ENCODE data around the gene DOK5.

DOK5 gene

DNA sequence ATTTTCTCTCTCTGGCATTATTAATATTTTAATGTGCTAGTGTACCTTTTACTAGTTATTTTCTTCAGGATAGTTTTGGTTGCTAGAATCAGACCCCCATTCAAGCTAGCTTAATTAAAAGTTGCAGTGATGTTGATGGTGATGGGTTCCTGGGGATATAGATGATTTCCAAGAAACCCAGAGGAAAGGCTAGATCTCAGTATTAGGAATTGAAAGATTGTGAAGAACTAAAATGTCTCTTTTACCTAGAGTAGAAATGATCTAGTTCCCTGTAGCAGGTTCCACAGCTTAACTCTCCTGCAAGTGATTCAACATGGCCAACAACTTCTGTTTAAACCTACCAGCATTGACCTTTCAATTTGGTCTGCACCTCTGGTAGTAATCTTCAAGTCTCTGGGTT lies 78.6 kb downstream of the DOK5 start:
- no peak for DNase-seq (ENCODE audit: low read depth)
- H3K4me3 ChIP-seq (ENCODE audit: low read length): no peak overlapping the region
- TF ChIP-seq CTCF (IDR thresholded peaks at IDR 0.05; ENCODE audit: insufficient read depth, low read depth, low read length, missing control alignments): no peak

DNA sequence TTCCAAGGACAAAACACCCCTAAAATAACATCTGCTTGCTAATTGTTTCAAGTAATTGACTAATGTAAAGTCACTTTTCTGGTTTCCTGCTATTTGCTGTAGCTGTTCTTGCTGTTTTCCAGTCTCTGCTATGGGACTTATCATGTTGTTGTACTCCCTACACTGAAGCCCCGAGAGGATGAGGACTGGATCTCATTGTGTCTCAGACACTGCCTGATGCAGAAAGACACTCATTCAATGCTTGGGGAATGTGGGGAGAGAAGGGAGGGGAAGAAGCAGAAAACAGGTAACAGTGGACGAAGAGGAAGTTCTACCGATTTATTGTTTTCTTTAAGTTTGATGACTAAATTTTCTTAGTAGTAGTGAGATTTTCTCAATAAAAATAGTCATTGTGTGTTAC lies 79.8 kb downstream of the DOK5 start:
- no peak for DNase-seq (ENCODE audit: low read depth)
- TF ChIP-seq CTCF (IDR thresholded peaks at IDR 0.05; ENCODE audit: insufficient read depth, low read depth, low read length, missing control alignments): no peak
- no peak overlapping the region for H3K4me3 ChIP-seq (ENCODE audit: low read length)

- no peak overlapping the region for H3K4me3 ChIP-seq (ENCODE audit: low read length)
- no peak for DNase-seq (ENCODE audit: low read depth)
- no peak for TF ChIP-seq CTCF (IDR thresholded peaks at IDR 0.05; ENCODE audit: insufficient read depth, low read depth, low read length, missing control alignments)
These were observed 81.0 kb downstream of the DOK5 start for GRCh38 chr20:54556406-54556805.

DNA sequence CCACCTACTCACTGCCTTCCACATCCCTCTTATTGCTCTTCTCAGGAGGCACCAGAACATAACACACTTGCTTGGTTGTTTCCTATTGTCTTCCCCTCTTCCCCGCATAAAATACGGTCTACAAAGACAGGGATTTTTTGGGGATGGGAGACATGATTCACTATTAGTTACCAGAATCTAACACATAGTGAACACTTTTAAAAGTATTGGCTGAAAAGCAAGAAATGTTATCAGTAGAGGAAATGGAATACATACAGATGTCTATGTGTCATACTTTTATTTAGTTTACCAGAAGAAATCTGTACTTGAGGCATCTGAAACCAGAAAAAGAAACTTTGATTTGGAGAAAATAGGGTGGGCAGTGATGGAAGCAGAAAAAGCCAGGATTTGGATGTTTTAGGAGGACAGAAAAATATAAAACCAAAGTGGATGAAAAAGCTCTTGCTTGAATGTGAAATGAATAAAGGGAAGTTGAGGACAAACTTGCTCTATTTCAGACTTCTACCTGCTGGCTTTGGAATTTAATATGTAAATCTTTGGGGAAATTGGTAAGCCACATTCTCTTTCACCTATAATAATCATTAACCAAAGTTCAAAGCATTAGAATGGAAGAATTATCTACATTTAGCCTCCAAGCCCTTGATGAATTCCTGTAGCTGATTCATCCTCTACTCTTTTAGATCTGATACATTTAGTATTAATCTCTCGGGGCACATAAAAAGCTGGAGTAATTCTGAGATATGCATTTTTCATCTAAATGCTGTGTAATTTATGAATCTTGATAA lies 82.6 kb downstream of the DOK5 start:
- DNase-seq (ENCODE audit: low read depth): no peak
- no peak overlapping the region for H3K4me3 ChIP-seq (ENCODE audit: low read length)
- no peak for TF ChIP-seq CTCF (IDR thresholded peaks at IDR 0.05; ENCODE audit: insufficient read depth, low read depth, low read length, missing control alignments)

DNA sequence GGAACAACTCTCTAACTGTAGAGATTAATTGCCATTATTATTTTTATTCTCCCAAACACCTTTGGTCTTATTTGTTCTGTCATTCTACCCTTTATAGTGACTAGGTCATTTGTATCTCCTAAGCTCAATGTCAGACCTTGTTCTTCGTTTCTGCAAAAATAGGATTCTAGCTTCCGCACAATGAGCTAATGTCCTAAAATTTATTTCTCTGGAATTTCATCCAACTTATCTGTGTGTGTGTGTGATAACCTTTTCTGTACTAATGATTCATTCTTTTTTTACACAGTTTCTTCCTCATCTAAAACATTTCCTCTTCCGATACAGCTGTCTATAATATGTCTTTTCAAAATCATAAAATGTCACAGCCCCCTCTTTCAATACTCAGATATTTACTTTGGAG lies 84.5 kb downstream of the DOK5 start:
- DNase-seq (ENCODE audit: low read depth): no peak
- TF ChIP-seq CTCF (IDR thresholded peaks at IDR 0.05; ENCODE audit: insufficient read depth, low read depth, low read length, missing control alignments): no peak
- no peak overlapping the region for H3K4me3 ChIP-seq (ENCODE audit: low read length)

- no peak for TF ChIP-seq CTCF (IDR thresholded peaks at IDR 0.05; ENCODE audit: insufficient read depth, low read depth, low read length, missing control alignments)
- no peak for DNase-seq (ENCODE audit: low read depth)
- H3K4me3 ChIP-seq (ENCODE audit: low read length): no peak overlapping the region
These were observed 85.0 kb downstream of the DOK5 start for GRCh38 chr20:54560357-54560756.

DNA sequence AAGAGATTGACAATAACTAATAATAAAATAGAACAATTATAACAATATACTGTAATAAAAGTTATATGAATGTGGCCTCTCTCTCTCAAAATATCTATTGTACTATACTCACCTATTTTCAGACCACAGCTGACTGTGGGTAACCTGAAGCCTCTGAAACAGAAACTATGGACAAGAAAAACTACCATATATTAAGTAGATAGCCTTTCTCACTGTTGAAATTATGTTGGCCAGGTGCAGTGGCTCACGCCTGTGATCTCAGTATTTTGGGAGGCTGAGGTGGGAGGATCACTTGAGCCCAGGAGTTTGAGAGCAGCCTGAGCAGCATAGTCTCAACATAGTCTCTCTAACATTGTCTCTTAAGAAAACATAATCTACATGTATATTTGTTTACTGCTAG lies 89.9 kb downstream of the DOK5 start:
- DNase-seq (ENCODE audit: low read depth): no peak
- no peak overlapping the region for H3K4me3 ChIP-seq (ENCODE audit: low read length)
- TF ChIP-seq CTCF (IDR thresholded peaks at IDR 0.05; ENCODE audit: insufficient read depth, low read depth, low read length, missing control alignments): no peak

Data from epithelial cell of esophagus (primary cell).